Measurements from ENCODE around the gene TRAF3IP3. TPM values are rescaled to one million over a fixed set of nuclear protein-coding genes. Genes with fewer than 3 reads are reported as not detected.

The TRAF3IP3 gene
- total RNA-seq, 1 experiment from 2014 or later, result 0.34 TPM

GRCh38 chr1:209785592-209785991 is 29.7 kb downstream of the TRAF3IP3 start (continued):
- TF ChIP-seq POLR2A (IDR thresholded peaks at IDR 0.05; ENCODE audit: borderline replicate concordance, extremely low read depth, insufficient read depth, insufficient read length) (no peak), EZH2phosphoT487 (IDR thresholded peaks at IDR 0.05; ENCODE audit: borderline replicate concordance) (no peak), JUND (IDR thresholded peaks at IDR 0.05) (no peak), MAX (IDR thresholded peaks at IDR 0.05) (no peak), EGR1 (IDR thresholded peaks at IDR 0.05; ENCODE audit: low read depth) (no peak), ZNF274 (IDR thresholded peaks at IDR 0.05; ENCODE audit: low read depth, low read length) (no peak), POLR2AphosphoS5 (IDR thresholded peaks at IDR 0.05; ENCODE audit: low read depth, low read length) (no peak), SP1 (IDR thresholded peaks at IDR 0.05; ENCODE audit: low read depth) (no peak)

GRCh38 chr1:209786146-209786545 is 30.3 kb downstream of the TRAF3IP3 start:
- H3K79me2 ChIP-seq (ENCODE audit: insufficient read depth, low read length), result peaks cover 18% of the 10 kb centered on the region
- no peaks in the 10 kb centered on the region for H4K20me1 ChIP-seq (ENCODE audit: insufficient read depth)
- H3K4me1 ChIP-seq (ENCODE audit: control insufficient read depth in 1 of 2, insufficient read depth in 2 of 2, low read length in 2 of 2), result peaks cover 6 to 25% of the 10 kb centered on the region in 2 experiments
- ATAC-seq (no peak), DNase-seq (ENCODE audit: low read depth, low spot score) (no peak)
- H3K4me2 ChIP-seq (ENCODE audit: low read length), result no peak overlapping the region
- BruUV-seq (replicated peaks), result no TSS peak
- no peaks in the 10 kb centered on the region for H3K9me3 ChIP-seq (ENCODE audit: control insufficient read depth in 1 of 2, insufficient read depth in 1 of 2, low read depth in 1 of 2, low read length in 2 of 2)
- H3K4me3 ChIP-seq (replicated peaks in 1 of 2; ENCODE audit: low read depth in 1 of 2, low read length in 2 of 2), result no peak overlapping the region
- TF ChIP-seq POLR2AphosphoS5 (IDR thresholded peaks at IDR 0.05; ENCODE audit: low read depth, low read length) (no peak), JUND (IDR thresholded peaks at IDR 0.05) (no peak)
- H3K27ac ChIP-seq (ENCODE audit: low read depth, low read length), result no peak overlapping the region
- no peak overlapping the region for H3K9ac ChIP-seq (ENCODE audit: low read length)
- no peaks in the 10 kb centered on the region for H3K27me3 ChIP-seq (ENCODE audit: insufficient read depth, low read length)
- peaks cover 9 to 10% of the 10 kb centered on the region in 2 experiments; a peak in 2 of 4 replicates for H3K36me3 ChIP-seq (ENCODE audit: control insufficient read depth in 1 of 2, insufficient read depth in 2 of 2, low read length in 2 of 2)
- H2AFZ ChIP-seq (ENCODE audit: low read depth, low read length, poor library complexity, severe bottlenecking), result no peak overlapping the region
- ChIA-PET RAD21 (ENCODE audit: low non-redundant PET in 1 of 2, low total read pairs in 2 of 2, uncharacterized antibody in 2 of 2, unreplicated experiment in 2 of 2) (no interaction called here), POLR2A (no interaction called here), CTCF (no interaction called here)
- intact Hi-C loops (cut with micrococcal nuclease), result no loop called here
- no peaks in the 10 kb centered on the region for H3K9me2 ChIP-seq (ENCODE audit: insufficient read depth)

- no peaks in the 10 kb centered on the region for H3K9me2 ChIP-seq (ENCODE audit: insufficient read depth)
- H3K79me2 ChIP-seq (ENCODE audit: insufficient read depth, low read length), result peaks cover 18% of the 10 kb centered on the region
- H2AFZ ChIP-seq (ENCODE audit: low read depth, low read length, poor library complexity, severe bottlenecking), result no peak overlapping the region
- DNase-seq (ENCODE audit: low read depth, low spot score) (no peak), ATAC-seq (no peak)
- H3K36me3 ChIP-seq (ENCODE audit: control insufficient read depth in 1 of 2, insufficient read depth in 2 of 2, low read length in 2 of 2), result peaks cover 9 to 12% of the 10 kb centered on the region in 2 experiments; a peak in 2 of 4 replicates
- no peak overlapping the region for H3K9ac ChIP-seq (ENCODE audit: low read length)
- peaks cover 6 to 32% of the 10 kb centered on the region in 2 experiments for H3K4me1 ChIP-seq (ENCODE audit: control insufficient read depth in 1 of 2, insufficient read depth in 2 of 2, low read length in 2 of 2)
- no peaks in the 10 kb centered on the region for H3K27me3 ChIP-seq (ENCODE audit: insufficient read depth, low read length)
- no peaks in the 10 kb centered on the region for H4K20me1 ChIP-seq (ENCODE audit: insufficient read depth)
- H3K27ac ChIP-seq (ENCODE audit: low read depth, low read length), result no peak overlapping the region
- POLR2A ChIA-PET, result no interaction called here
- CTCF ChIA-PET, result no interaction called here
- BruUV-seq (replicated peaks), result no TSS peak
- H3K9me3 ChIP-seq (ENCODE audit: control insufficient read depth in 1 of 2, insufficient read depth in 1 of 2, low read depth in 1 of 2, low read length in 2 of 2), result no peaks in the 10 kb centered on the region
- RAD21 ChIA-PET (ENCODE audit: low non-redundant PET in 1 of 2, low total read pairs in 2 of 2, uncharacterized antibody in 2 of 2, unreplicated experiment in 2 of 2), result no interaction called here
- intact Hi-C loops (cut with micrococcal nuclease), result no loop called here
- H3K4me2 ChIP-seq (ENCODE audit: low read length), result no peak overlapping the region
- no peak overlapping the region for H3K4me3 ChIP-seq (replicated peaks in 1 of 2; ENCODE audit: low read depth in 1 of 2, low read length in 2 of 2)
- TF ChIP-seq YY1 (IDR thresholded peaks at IDR 0.05; ENCODE audit: extremely low read depth, insufficient replicate concordance, low read depth, low read length) (no peak), POLR2A (IDR thresholded peaks at IDR 0.05; ENCODE audit: borderline replicate concordance, extremely low read depth, insufficient read depth, insufficient read length) (no peak), MAX (IDR thresholded peaks at IDR 0.05) (no peak), CTCF (IDR thresholded peaks at IDR 0.05 in 2 of 3, conservative IDR thresholded peaks at IDR 0.05 in 1 of 3; ENCODE audit: borderline replicate concordance in 1 of 3, insufficient read depth in 1 of 3, low read depth in 2 of 3, low read length in 2 of 3) (no peak), SIN3A (IDR thresholded peaks at IDR 0.05; ENCODE audit: low read depth) (no peak), CBX3 (IDR thresholded peaks at IDR 0.05; ENCODE audit: low read depth) (no peak), SRF (IDR thresholded peaks at IDR 0.05; ENCODE audit: low read depth) (no peak), CEBPB (IDR thresholded peaks at IDR 0.05; ENCODE audit: low read depth) (no peak), ELF1 (IDR thresholded peaks at IDR 0.05; ENCODE audit: borderline replicate concordance, low read depth) (no peak), ATF3 (IDR thresholded peaks at IDR 0.05) (no peak), EZH2phosphoT487 (IDR thresholded peaks at IDR 0.05; ENCODE audit: borderline replicate concordance) (no peak), JUND (IDR thresholded peaks at IDR 0.05) (no peak)
These were observed 31.7 kb downstream of the TRAF3IP3 start for GRCh38 chr1:209787551-209787950.
